Measurements from ENCODE around the gene SDE2.

SDE2 gene

GRCh38 chr1:226044514-226045101 is 45.5 kb upstream of the SDE2 start:
- TF ChIP-seq, protein P1, sequence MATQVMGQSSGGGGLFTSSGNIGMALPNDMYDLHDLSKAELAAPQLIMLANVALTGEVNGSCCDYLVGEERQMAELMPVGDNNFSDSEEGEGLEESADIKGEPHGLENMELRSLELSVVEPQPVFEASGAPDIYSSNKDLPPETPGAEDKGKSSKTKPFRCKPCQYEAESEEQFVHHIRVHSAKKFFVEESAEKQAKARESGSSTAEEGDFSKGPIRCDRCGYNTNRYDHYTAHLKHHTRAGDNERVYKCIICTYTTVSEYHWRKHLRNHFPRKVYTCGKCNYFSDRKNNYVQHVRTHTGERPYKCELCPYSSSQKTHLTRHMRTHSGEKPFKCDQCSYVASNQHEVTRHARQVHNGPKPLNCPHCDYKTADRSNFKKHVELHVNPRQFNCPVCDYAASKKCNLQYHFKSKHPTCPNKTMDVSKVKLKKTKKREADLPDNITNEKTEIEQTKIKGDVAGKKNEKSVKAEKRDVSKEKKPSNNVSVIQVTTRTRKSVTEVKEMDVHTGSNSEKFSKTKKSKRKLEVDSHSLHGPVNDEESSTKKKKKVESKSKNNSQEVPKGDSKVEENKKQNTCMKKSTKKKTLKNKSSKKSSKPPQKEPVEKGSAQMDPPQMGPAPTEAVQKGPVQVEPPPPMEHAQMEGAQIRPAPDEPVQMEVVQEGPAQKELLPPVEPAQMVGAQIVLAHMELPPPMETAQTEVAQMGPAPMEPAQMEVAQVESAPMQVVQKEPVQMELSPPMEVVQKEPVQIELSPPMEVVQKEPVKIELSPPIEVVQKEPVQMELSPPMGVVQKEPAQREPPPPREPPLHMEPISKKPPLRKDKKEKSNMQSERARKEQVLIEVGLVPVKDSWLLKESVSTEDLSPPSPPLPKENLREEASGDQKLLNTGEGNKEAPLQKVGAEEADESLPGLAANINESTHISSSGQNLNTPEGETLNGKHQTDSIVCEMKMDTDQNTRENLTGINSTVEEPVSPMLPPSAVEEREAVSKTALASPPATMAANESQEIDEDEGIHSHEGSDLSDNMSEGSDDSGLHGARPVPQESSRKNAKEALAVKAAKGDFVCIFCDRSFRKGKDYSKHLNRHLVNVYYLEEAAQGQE (IDR thresholded peaks at IDR 0.05; ENCODE audit: insufficient read depth in 1 of 2, low read depth in 2 of 2, low read length in 2 of 2), result no peak
- no peak for TF ChIP-seq TAF1 (IDR thresholded peaks at IDR 0.05; ENCODE audit: borderline replicate concordance, insufficient read depth, low read length)

DNA sequence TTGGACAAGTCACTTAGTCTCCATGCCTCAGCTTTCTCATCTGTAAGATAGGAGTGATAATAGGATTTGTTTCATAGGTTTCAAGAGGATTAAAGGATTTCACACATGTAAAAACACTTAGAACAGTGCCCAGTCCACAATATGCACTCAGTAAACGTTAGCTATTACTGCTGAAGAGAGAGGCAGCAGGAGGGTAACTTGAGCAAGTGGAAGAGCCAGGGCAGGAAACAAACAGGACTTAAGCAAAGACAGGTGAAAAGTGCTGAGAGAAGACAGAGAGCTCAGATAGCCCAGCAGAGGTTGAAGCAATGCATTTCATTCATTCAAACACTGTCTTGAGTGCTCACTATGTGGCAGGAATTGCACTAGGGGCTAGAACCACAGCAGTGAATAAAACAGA is 42.3 kb upstream of the SDE2 start:
- TF ChIP-seq, protein P1 (IDR thresholded peaks at IDR 0.05; ENCODE audit: insufficient read depth in 1 of 2, low read depth in 2 of 2, low read length in 2 of 2), result no peak
- TF ChIP-seq POLR2AphosphoS5 (IDR thresholded peaks at IDR 0.05; ENCODE audit: low read depth, low read length) (no peak), FOXP2 (optimal IDR thresholded peaks at IDR 0.05; ENCODE audit: borderline replicate concordance, extremely low read depth, extremely low read length, insufficient read depth) (no peak), SIN3A (IDR thresholded peaks at IDR 0.05; ENCODE audit: borderline replicate concordance, insufficient read depth, low read length) (no peak), TAF1 (IDR thresholded peaks at IDR 0.05; ENCODE audit: borderline replicate concordance, insufficient read depth, low read length) (no peak)

DNA sequence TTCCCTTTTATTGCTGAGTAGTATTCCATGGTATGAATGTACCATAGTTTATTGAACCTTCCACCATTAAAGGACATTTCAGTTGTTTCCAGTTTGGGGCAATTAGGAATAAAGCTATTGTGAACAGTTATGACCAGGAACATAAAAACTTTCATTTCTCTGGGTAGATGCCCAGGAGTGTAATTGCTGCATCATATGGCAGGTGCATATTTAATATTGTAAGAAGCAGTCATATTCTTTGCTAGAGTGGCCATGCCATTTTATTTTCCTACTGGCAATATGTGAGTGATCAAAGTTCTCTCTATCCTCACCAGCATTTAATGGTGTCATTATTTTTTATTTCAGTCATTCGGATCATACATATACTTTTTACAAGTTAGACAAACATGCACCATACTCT is 39.5 kb upstream of the SDE2 start:
- TF ChIP-seq FOXP2 (optimal IDR thresholded peaks at IDR 0.05; ENCODE audit: borderline replicate concordance, extremely low read depth, extremely low read length, insufficient read depth), result no peak
- TF ChIP-seq TAF1 (IDR thresholded peaks at IDR 0.05; ENCODE audit: borderline replicate concordance, insufficient read depth, low read length), result no peak
- TF ChIP-seq POLR2AphosphoS5 (IDR thresholded peaks at IDR 0.05; ENCODE audit: low read depth, low read length), result no peak
- TF ChIP-seq SIN3A (IDR thresholded peaks at IDR 0.05; ENCODE audit: borderline replicate concordance, insufficient read depth, low read length), result no peak
- TF ChIP-seq, protein P1 (IDR thresholded peaks at IDR 0.05; ENCODE audit: insufficient read depth in 1 of 2, low read depth in 2 of 2, low read length in 2 of 2), result no peak

- TF ChIP-seq POLR2AphosphoS5 (IDR thresholded peaks at IDR 0.05; ENCODE audit: low read depth, low read length), result no peak
- TF ChIP-seq SIN3A (IDR thresholded peaks at IDR 0.05; ENCODE audit: borderline replicate concordance, insufficient read depth, low read length), result no peak
- TF ChIP-seq, protein P1 (IDR thresholded peaks at IDR 0.05; ENCODE audit: insufficient read depth in 1 of 2, low read depth in 2 of 2, low read length in 2 of 2), result no peak
- TF ChIP-seq TAF1 (IDR thresholded peaks at IDR 0.05; ENCODE audit: borderline replicate concordance, insufficient read depth, low read length), result no peak
Measured at GRCh38 chr1:226035915-226036314, 36.8 kb upstream of the SDE2 start.

- TF ChIP-seq FOXP2 (optimal IDR thresholded peaks at IDR 0.05; ENCODE audit: borderline replicate concordance, extremely low read depth, extremely low read length, insufficient read depth) (no peak), SIN3A (IDR thresholded peaks at IDR 0.05; ENCODE audit: borderline replicate concordance, insufficient read depth, low read length) (no peak), TAF1 (IDR thresholded peaks at IDR 0.05; ENCODE audit: borderline replicate concordance, insufficient read depth, low read length) (no peak), POLR2AphosphoS5 (IDR thresholded peaks at IDR 0.05; ENCODE audit: low read depth, low read length) (no peak)
- TF ChIP-seq, protein P1 (IDR thresholded peaks at IDR 0.05; ENCODE audit: insufficient read depth in 1 of 2, low read depth in 2 of 2, low read length in 2 of 2), result no peak
Measured at GRCh38 chr1:226034482-226034881, 35.3 kb upstream of the SDE2 start.
